Endodermal cell (in vitro differentiated cells): ENCODE data around the gene COL20A1. TPM values are rescaled to one million over a fixed set of nuclear protein-coding genes. Genes with fewer than 3 reads are reported as not detected.

ENCODE experiments used
- DNase-seq: peaks from one replicate; pipeline ENCODE4 v3.0.0-alpha.2; 2017
- H3K27ac ChIP-seq: 2 replicates; pipeline ENCODE4 v1.5.1; 2013; ENCODE audit warnings: mild to moderate bottlenecking, low read depth, low read length, moderate library complexity
- H3K27me3 ChIP-seq: 2 replicates; pipeline ENCODE4 v1.6.1; 2013; ENCODE audit warnings: mild to moderate bottlenecking, low read length, moderate library complexity; ENCODE audit not compliant: insufficient read depth, control insufficient read depth, poor library complexity, severe bottlenecking
- H3K36me3 ChIP-seq: 2 replicates; pipeline ENCODE4 v1.7.0; 2013; ENCODE audit warnings: mild to moderate bottlenecking, low read length, moderate library complexity; ENCODE audit not compliant: control insufficient read depth, insufficient read depth
- H3K4me1 ChIP-seq: one replicate; pipeline ENCODE4 v1.7.0; 2013; ENCODE audit warnings: low read length; ENCODE audit not compliant: control insufficient read depth, insufficient read depth
- H3K4me3 ChIP-seq: 2 replicates; pipeline ENCODE4 v1.5.1; 2013; ENCODE audit warnings: mild to moderate bottlenecking, low read length, moderate library complexity
- H3K9ac ChIP-seq: 2 replicates; pipeline ENCODE4 v1.6.1; 2013; ENCODE audit warnings: mild to moderate bottlenecking, low read length, moderate library complexity; ENCODE audit not compliant: poor library complexity, severe bottlenecking; ENCODE audit errors: extremely low read depth
- H3K9me3 ChIP-seq: 2 replicates; pipeline ENCODE4 v1.6.1; 2013; ENCODE audit warnings: mild to moderate bottlenecking, low read length, moderate library complexity; ENCODE audit not compliant: control insufficient read depth
- H3K27ac Mint-ChIP-seq: 2 replicates; pipeline ENCODE4 v1.8.0; 2020; ENCODE audit warnings: mixed read lengths
- H3K27me3 Mint-ChIP-seq: 2 replicates; pipeline ENCODE4 v1.8.0; 2021; ENCODE audit warnings: mild to moderate bottlenecking, mixed read lengths; ENCODE audit not compliant: insufficient read depth
- H3K36me3 Mint-ChIP-seq: 2 replicates; pipeline ENCODE4 v1.8.0; 2020; ENCODE audit warnings: low read depth, mixed read lengths
- H3K4me1 Mint-ChIP-seq: 2 replicates; pipeline ENCODE4 v1.8.0; 2020; ENCODE audit warnings: mixed read lengths
- H3K4me3 Mint-ChIP-seq: 2 replicates; pipeline ENCODE4 v1.8.0; 2020; ENCODE audit warnings: mild to moderate bottlenecking, moderate library complexity, mixed read lengths
- H3K9me3 Mint-ChIP-seq: 2 replicates; pipeline ENCODE4 v1.8.0; 2020; ENCODE audit warnings: mild to moderate bottlenecking, mixed read lengths
- CTCF ChIP-seq: fragments of 200-600 bp; sonication (generic); conservative IDR thresholded peaks from 2 replicates; pipeline ENCODE4 v1.5.0; 2021; ENCODE audit warnings: antibody characterized with exemption, mild to moderate bottlenecking
- WGBS, 2 experiments: methylation state at CpG; one replicate each; pipeline versions ENCODE4 v1.1.5 to v1.1.7; 2013; ENCODE audit warnings: missing lambda C conversion rate in 2 of 2, mixed read lengths in 1 of 2; ENCODE audit not compliant: insufficient coverage in 1 of 2, insufficient read length in 1 of 2; 5-methylcytosine and 5-hydroxymethylcytosine counted together
- total RNA-seq, 2 donors: library from RNA; stranded (reverse); fragmentation: NEBNext Ultra II Directional in 1 of 2; extraction: Animal tissue kit (Norgen Biotek cat#: 25700) in 1 of 2; gene quantifications; 2 replicates in 1 of 2; 3 replicates in 1 of 2; pipeline ENCODE4 v1.2.1, GENCODE V29; 2021

COL20A1 gene
- total RNA-seq, 2 donors from 2014 or later: 0.44 TPM; not detected in 1

- H3K27ac ChIP-seq: no peak overlapping the region
These were observed 5.9 kb upstream of the COL20A1 start for GRCh38 chr20:63286781-63287696.

DNA sequence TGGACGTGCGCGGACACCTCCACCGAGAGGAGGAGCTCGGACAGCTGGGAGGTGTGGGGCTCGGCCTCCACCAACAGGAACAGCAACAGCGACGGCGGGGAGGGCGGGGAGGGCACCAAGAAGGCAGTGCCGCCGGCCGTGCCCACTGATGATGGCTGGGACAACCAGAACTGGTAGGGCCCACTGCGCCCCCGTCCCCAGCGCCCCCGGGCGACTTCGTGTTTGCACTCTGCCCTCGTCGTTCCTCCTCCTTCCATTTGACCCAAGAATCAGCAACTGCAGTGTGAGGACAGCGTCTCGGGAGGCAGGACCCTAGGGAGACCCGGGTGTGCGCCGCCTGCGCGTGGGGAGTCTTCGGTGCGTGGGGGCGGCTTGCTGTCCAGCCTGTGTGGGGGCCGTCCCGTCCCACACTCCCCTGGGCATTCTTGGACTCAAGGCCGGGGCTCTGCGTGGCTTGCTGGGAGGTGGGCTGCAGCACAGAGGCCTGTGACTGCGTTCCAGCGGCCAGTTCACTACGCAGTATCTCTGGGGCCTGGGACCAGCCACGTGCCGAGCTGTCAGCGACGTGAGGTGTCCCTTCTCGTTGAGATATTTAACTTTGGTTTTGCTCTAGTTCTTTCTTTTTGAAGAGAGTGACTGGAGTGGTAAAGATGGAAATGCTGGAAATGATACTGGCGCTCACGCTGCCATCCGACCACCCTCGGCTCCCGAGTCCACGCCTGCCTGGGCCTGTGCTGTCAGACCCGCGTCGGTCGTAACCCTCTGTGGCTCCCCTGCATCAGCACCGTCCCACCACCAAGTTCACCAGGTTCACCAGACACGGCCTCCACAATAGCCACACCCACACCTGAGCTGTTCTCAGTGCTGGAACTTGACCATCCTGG is 5.0 kb upstream of the COL20A1 start:
- TF ChIP-seq CTCF: no peak
- Mint-ChIP-seq H3K36me3 (peaks cover 26% of the 10 kb centered on the region), H3K4me1 (no peaks in the 10 kb centered on the region), H3K4me3 (no peak overlapping the region), H3K27me3 (no peaks in the 10 kb centered on the region), H3K27ac (no peak overlapping the region), H3K9me3 (no peaks in the 10 kb centered on the region)
- Histone ChIP-seq H3K4me3 (no peak overlapping the region), H3K27ac (no peak overlapping the region), H3K4me1 (no peaks in the 10 kb centered on the region), H3K9ac (no peak overlapping the region), H3K27me3 (no peaks in the 10 kb centered on the region), H3K36me3 (peaks cover 4% of the 10 kb centered on the region), H3K9me3 (no peaks in the 10 kb centered on the region)
- WGBS, 2 experiments: 94 to 98% methylated on average over 37 to 55 of the region's 55 CpGs
- DNase-seq: no peak

More at GRCh38 chr20:63286781-63287696, 5.9 kb upstream of the COL20A1 start:
- Mint-ChIP-seq H3K4me1 (no peaks in the 10 kb centered on the region), H3K27ac (no peak overlapping the region), H3K27me3 (no peaks in the 10 kb centered on the region), H3K4me3 (no peak overlapping the region), H3K36me3 (peaks cover 27% of the 10 kb centered on the region), H3K9me3 (no peaks in the 10 kb centered on the region)
- DNase-seq: no peak
- no peaks in the 10 kb centered on the region for H3K9me3 ChIP-seq
- H3K27me3 ChIP-seq: no peaks in the 10 kb centered on the region
- no peaks in the 10 kb centered on the region for H3K4me1 ChIP-seq
- TF ChIP-seq CTCF: no peak
- H3K9ac ChIP-seq: no peak overlapping the region
- H3K4me3 ChIP-seq: no peak overlapping the region
- H3K36me3 ChIP-seq: peaks cover 8% of the 10 kb centered on the region
- WGBS, 2 experiments: 93 to 98% methylated on average over 12 to 23 of the region's 23 CpGs

DNA sequence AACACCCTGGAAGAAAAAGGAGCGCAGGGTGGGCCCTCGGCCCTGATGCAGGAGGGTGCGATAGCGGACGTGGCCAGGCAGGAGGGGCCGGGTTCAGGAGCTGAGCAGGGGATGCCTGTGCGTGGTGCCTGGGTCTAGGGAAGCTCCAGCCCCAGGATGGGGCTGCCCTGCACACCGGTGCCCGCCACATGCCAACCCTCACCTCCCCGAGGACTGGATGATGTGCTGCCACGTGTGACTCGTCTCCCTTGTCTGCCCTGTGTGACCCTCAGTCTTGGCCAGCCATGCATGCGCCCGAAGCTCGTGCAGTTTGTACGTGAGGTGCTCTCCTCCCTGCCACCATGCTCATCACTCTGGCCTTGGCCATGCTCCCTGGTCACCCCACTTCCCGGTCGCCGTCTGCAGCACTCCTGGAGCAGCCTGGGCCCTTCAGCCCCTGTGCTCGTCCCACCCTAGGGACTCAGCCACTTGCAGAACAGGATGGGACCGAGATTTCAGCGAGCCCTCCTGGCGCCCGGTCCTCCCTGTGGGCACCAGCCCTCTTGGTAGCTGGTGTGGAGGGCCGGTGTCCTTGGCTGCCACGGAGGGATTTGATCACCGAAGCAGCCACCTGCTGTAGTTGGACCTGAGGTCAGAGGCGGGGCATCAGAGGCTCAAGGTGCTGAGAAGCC is 4.3 kb upstream of the COL20A1 start:
- WGBS, 2 experiments: 95 to 97% methylated on average over 24 to 28 of the region's 28 CpGs
- Histone ChIP-seq H3K9ac (no peak overlapping the region), H3K27ac (no peak overlapping the region), H3K4me3 (no peak overlapping the region), H3K9me3 (no peaks in the 10 kb centered on the region), H3K4me1 (no peaks in the 10 kb centered on the region), H3K27me3 (no peaks in the 10 kb centered on the region), H3K36me3 (peaks cover 3% of the 10 kb centered on the region)
- Mint-ChIP-seq H3K27me3 (no peaks in the 10 kb centered on the region), H3K4me3 (no peak overlapping the region), H3K36me3 (peaks cover 20% of the 10 kb centered on the region), H3K9me3 (no peaks in the 10 kb centered on the region), H3K4me1 (no peaks in the 10 kb centered on the region), H3K27ac (no peak overlapping the region)
- TF ChIP-seq CTCF: no peak
- DNase-seq: no peak
